Fibroblast of upper back skin (primary cell): Measurements from ENCODE around the gene MRPL43.
A peak's percentile ranks its signal among the peaks of the same experiment; 100 is the strongest.
"Not testable (repeated sequence)": the region's sequence is repeated elsewhere in the genome, so short reads cannot be mapped to it uniquely, and the experiment has no call there.

ENCODE experiments used
- DNase-seq: peaks from one replicate; pipeline ENCODE4 v3.0.0-alpha.2; 2013

The MRPL43 gene

GRCh38 chr10:100986952-100987684, at the start of gene MRPL43, which contains the start of gene TWNK:
Gene MRPL43, minus strand, starts transcription at chr10:100987497. Its CDS starts 54 bp downstream, at chr10:100987443.
Gene TWNK, plus strand, starts transcription at chr10:100987543. Its CDS starts 668 bp downstream, at chr10:100988211.
- peak; percentile 68 for DNase-seq

GRCh38 chr10:101036726-101037125, 49.4 kb upstream of the MRPL43 start:
- DNase-seq, result no peak

- no peak for DNase-seq
Observed at GRCh38 chr10:101035916-101036702, 48.8 kb upstream of the MRPL43 start.

GRCh38 chr10:101035314-101035713, 48.0 kb upstream of the MRPL43 start:
- no peak for DNase-seq

- DNase-seq, result not testable (repeated sequence)
Observed at GRCh38 chr10:101034404-101034803, 47.1 kb upstream of the MRPL43 start.

- DNase-seq, result no peak
Observed at GRCh38 chr10:101033276-101033675, 46.0 kb upstream of the MRPL43 start.

- DNase-seq, result peak; percentile 90
Observed at GRCh38 chr10:101032637-101033224, 45.4 kb upstream of the MRPL43 start.

GRCh38 chr10:101031796-101032636, 44.7 kb upstream of the MRPL43 start:
- peak; percentile 67 for DNase-seq

- peak; percentile 92 for DNase-seq
Observed at GRCh38 chr10:101031128-101031795, 44.0 kb upstream of the MRPL43 start, which contains the start of the genes PDZD7 and SFXN3. Gene PDZD7, minus strand, starts transcription at chr10:101031129. Its CDS starts 910 bp downstream, at chr10:101030219. Gene SFXN3, plus strand, starts transcription at chr10:101031234. Its CDS starts 3,461 bp downstream, at chr10:101034695.

- no peak for DNase-seq
Observed at GRCh38 chr10:101030496-101031127, 43.3 kb upstream of the MRPL43 start.

- no peak for DNase-seq
Observed at GRCh38 chr10:101029520-101030295, 42.4 kb upstream of the MRPL43 start.

GRCh38 chr10:101028446-101029337, 41.4 kb upstream of the MRPL43 start:
- no peak for DNase-seq

- peak; percentile 33 for DNase-seq
Observed at GRCh38 chr10:101027106-101027720, 39.9 kb upstream of the MRPL43 start.

GRCh38 chr10:101022967-101023705, 35.8 kb upstream of the MRPL43 start:
- DNase-seq, result no peak

GRCh38 chr10:101021692-101022251, 34.5 kb upstream of the MRPL43 start:
- DNase-seq, result no peak

GRCh38 chr10:101021239-101021638, 33.9 kb upstream of the MRPL43 start:
- no peak for DNase-seq

GRCh38 chr10:101020427-101021075, 33.3 kb upstream of the MRPL43 start:
- no peak for DNase-seq

- no peak for DNase-seq
Observed at GRCh38 chr10:101019440-101019703, 32.1 kb upstream of the MRPL43 start.
